ENCODE data around the gene CBX6. TPM values are rescaled to one million over a fixed set of nuclear protein-coding genes. Genes with fewer than 3 reads are reported as not detected.
A peak's percentile ranks its signal among the peaks of the same experiment; 100 is the strongest.

The CBX6 gene
- total and polyA plus RNA-seq, 12 donors = 21.0 to 151 (median 77.8) TPM

DNA sequence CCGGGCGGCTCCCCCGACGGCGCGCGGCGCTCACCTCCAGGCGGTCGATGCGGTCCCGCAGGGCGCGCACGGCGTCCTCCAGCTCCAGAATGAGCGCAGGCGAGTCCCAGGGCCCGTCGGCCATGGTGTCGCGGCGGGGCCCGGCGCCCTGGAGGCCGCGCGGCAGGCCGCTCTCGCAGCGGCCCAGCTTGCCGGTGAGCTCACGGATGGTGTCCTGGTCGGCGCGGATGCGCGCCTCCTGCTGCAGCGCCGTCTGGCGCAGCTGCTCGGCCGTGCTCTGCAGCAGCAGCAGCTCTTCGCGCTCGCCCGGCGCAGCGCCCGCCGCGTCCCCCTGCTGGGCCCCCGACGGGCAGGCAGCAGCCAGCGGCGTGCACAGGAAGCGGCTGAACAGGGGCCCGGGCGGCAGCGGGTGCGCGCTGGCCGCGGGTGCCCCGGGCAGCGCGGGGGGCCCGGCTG is 28.8 kb downstream of the CBX6 start:
- WGBS, 4 donors = 0 to 1% (median 1%) methylated on average over 3 to 68 of the region's 68 CpGs; no CpG with 5 or more reads in 1 of the 4 donors
- peak overlapping the region in 1 of 4 donors; percentile 62 for H3K4me3 ChIP-seq
- no peaks in the 10 kb centered on the region for H3K36me3 ChIP-seq (replicated peaks in 1 of 2)
- peak; percentile 33 to 61 (median 56) for DNase-seq
- peak; percentile 1 to 29 for TF ChIP-seq POLR2A (IDR thresholded peaks at IDR 0.05)
- TF ChIP-seq, protein P1, sequence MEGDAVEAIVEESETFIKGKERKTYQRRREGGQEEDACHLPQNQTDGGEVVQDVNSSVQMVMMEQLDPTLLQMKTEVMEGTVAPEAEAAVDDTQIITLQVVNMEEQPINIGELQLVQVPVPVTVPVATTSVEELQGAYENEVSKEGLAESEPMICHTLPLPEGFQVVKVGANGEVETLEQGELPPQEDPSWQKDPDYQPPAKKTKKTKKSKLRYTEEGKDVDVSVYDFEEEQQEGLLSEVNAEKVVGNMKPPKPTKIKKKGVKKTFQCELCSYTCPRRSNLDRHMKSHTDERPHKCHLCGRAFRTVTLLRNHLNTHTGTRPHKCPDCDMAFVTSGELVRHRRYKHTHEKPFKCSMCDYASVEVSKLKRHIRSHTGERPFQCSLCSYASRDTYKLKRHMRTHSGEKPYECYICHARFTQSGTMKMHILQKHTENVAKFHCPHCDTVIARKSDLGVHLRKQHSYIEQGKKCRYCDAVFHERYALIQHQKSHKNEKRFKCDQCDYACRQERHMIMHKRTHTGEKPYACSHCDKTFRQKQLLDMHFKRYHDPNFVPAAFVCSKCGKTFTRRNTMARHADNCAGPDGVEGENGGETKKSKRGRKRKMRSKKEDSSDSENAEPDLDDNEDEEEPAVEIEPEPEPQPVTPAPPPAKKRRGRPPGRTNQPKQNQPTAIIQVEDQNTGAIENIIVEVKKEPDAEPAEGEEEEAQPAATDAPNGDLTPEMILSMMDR (IDR thresholded peaks at IDR 0.05) = peak in 3 of 6 experiments; percentile 30 to 59 (median 44)
- no peaks in the 10 kb centered on the region for H3K9me3 ChIP-seq (replicated peaks in 1 of 3)
- H3K27me3 ChIP-seq = no peaks in the 10 kb centered on the region
- H3K27ac ChIP-seq = peak overlapping the region in 2 of 5 donors; percentile 52 to 88
- intact Hi-C loops (cut with DNase I) = loop anchor here (5.0 to 10.0 kb wide), 2 partner anchors 68 to 76 kb away; no protein-coding TSS in a partner anchor
- peaks cover 3 to 11% of the 10 kb centered on the region in 2 donors for H3K4me1 ChIP-seq (replicated peaks in 1 of 2)

DNA sequence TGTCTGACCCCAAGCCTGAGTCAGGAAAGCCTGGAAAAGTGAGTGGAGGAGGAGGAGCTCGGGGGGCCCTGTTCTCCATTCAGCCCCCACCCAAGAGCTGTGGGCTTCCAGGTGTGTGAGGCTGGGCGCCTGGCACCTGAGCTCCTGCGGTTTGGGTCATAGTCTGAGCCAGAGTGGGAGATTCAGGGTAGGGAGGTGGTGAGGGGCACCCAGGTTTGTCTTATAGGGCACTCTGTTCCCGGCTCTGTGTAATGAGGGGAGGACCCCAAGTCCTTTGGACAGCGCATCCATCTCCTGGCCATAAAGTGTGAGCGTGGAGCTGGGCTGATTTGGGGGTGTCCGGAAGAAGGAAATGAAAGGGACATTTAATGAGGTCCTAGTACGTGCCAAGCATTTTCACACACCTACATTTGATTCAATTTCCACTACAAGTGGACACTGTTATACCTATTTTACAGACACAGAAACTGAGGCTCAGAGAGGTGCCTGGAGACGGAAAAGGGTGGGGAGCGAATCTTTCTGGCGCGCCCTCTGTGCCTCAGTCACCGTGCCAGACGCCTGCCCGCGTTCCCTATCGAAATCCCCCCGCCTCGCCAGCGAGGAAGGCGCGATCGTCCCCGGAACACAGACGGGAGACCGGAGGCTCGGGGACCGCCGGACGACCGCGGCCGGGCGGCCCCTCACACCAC is 29.4 kb downstream of the CBX6 start:
- Histone ChIP-seq H3K9me3 (replicated peaks in 1 of 3) (no peaks in the 10 kb centered on the region), H3K36me3 (replicated peaks in 1 of 2) (no peaks in the 10 kb centered on the region), H3K4me3 (peak overlapping the region in 1 of 4 donors; percentile 62), H3K27ac (peak overlapping the region in 2 of 5 donors; percentile 52 to 88), H3K4me1 (replicated peaks in 1 of 2) (peaks cover 3 to 11% of the 10 kb centered on the region in 2 donors), H3K27me3 (no peaks in the 10 kb centered on the region)
- WGBS, 4 donors = 24 to 68% (median 45%) methylated on average over 10 to 34 of the region's 34 CpGs
- TF ChIP-seq POLR2A (IDR thresholded peaks at IDR 0.05) = no peak
- TF ChIP-seq, protein P1 (IDR thresholded peaks at IDR 0.05) = no peak
- intact Hi-C loops (cut with DNase I) = loop anchor here (5.0 to 10.0 kb wide), 2 partner anchors 68 to 75 kb away; no protein-coding TSS in a partner anchor
- no peak for DNase-seq

DNA sequence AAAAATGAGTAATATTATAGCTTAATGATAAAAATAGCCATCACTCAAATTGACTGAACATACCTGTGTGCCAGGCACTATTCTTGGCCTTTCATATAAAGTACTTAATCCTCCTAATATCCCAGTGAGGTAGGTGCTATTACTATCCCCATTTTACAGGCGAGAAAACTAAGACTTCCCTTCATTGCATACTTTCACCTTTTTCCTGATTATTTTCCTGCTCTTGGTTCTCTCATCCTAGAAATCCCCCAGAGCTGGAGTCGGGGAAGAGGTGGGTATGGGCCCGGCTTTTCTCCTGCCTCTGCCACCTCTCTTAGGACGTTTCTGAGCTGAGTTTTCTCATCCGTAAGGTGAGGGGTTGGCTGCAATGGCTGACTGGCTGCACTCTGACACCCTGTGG is 30.4 kb downstream of the CBX6 start:
- Histone ChIP-seq H3K36me3 (replicated peaks in 1 of 2) (no peaks in the 10 kb centered on the region), H3K4me3 (no peak overlapping the region), H3K9me3 (replicated peaks in 1 of 3) (no peaks in the 10 kb centered on the region), H3K4me1 (replicated peaks in 1 of 2) (peaks cover 3 to 11% of the 10 kb centered on the region in 2 donors), H3K27ac (no peak overlapping the region), H3K27me3 (no peaks in the 10 kb centered on the region)
- TF ChIP-seq POLR2A (IDR thresholded peaks at IDR 0.05) = no peak
- TF ChIP-seq, protein P1 (IDR thresholded peaks at IDR 0.05) = no peak
- whole genome bisulfite sequencing, 4 donors = 88 to 92% (median 90%) methylated on average over 5 of the region's 5 CpGs
- intact Hi-C loops (cut with DNase I) = loop anchor here (5.0 to 10.0 kb wide), 2 partner anchors 67 to 74 kb away; no protein-coding TSS in a partner anchor
- no peak for DNase-seq

DNA sequence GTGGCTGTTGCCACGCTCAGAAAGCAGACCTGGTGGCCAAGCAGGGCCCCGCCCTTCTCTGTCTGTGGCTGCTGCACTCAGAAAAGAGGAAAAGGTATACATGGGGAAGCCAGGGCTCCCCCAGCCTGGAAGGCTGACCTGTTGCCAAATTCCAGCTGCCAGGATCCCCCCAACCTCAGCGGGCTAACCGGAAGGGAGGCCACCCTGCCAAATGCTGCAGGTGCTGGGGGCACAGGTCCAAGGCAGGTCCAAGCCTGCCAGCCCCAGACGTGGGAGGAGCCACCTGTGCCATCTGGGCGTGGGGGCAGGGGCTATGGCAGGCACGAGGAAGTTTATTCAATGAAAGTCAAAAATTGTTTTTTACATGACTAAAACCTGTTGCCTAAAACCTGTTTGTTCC is 30.8 kb downstream of the CBX6 start:
- Histone ChIP-seq H3K27ac (no peak overlapping the region), H3K4me1 (replicated peaks in 1 of 2) (peaks cover 3 to 11% of the 10 kb centered on the region in 2 donors), H3K9me3 (replicated peaks in 1 of 3) (no peaks in the 10 kb centered on the region), H3K4me3 (no peak overlapping the region), H3K36me3 (replicated peaks in 1 of 2) (no peaks in the 10 kb centered on the region), H3K27me3 (no peaks in the 10 kb centered on the region)
- DNase-seq = no peak
- intact Hi-C loops (cut with DNase I) = loop anchor here (5.0 to 10.0 kb wide), 2 partner anchors 66 to 74 kb away; no protein-coding TSS in a partner anchor
- TF ChIP-seq POLR2A (IDR thresholded peaks at IDR 0.05) = no peak
- TF ChIP-seq, protein P1 (IDR thresholded peaks at IDR 0.05) = no peak
- WGBS, 4 donors = 67 to 86% (median 76%) methylated on average over 4 to 7 of the region's 7 CpGs

All from adrenal gland (tissue), 12 donors.